Body of pancreas (tissue), 4 donors: ENCODE results near the gene ERBB2. TPM values are rescaled to one million over a fixed set of nuclear protein-coding genes. Genes with fewer than 3 reads are reported as not detected.

Source experiments
- ATAC-seq: fragments of 150-250 bp; one replicate; pipeline ENCODE4 v1.9.1; 2016
- DNase-seq, 4 donors: peaks; one replicate each; pipeline ENCODE4 v3.0.0-alpha.2; 2019
- H3K27ac ChIP-seq, 4 donors: fragments of 200-600 bp; sonication (generic); 1 replicate in 3 of 4; 2 replicates in 1 of 4; pipeline versions ENCODE4 v1.5.1 to v1.6.1; 2016 to 2019; ENCODE audit warnings: mild to moderate bottlenecking in 1 of 4, mixed read lengths in 1 of 4, moderate library complexity in 1 of 4
- H3K27me3 ChIP-seq, 2 donors: fragments of 200-600 bp; sonication (generic); one replicate each; pipeline ENCODE4 v1.6.0; 2016; ENCODE audit warnings: mild to moderate bottlenecking in 1 of 2
- H3K36me3 ChIP-seq, 2 donors: fragments of 200-600 bp; sonication (generic); replicated peaks in 1 of 2; 2 replicates each; pipeline ENCODE4 v1.5.1; 2016; ENCODE audit warnings: low read depth in 2 of 2; ENCODE audit not compliant: insufficient read depth in 1 of 2
- H3K4me1 ChIP-seq: fragments of 200-600 bp; sonication (generic); one replicate; pipeline ENCODE4 v1.6.0; 2016
- H3K4me3 ChIP-seq, 2 donors: fragments of 200-600 bp; sonication (generic); 1 replicate in 1 of 2; 2 replicates in 1 of 2; pipeline ENCODE4 v1.5.1; 2016 to 2019
- H3K9me3 ChIP-seq, 3 donors: fragments of 200-600 bp; sonication (generic); 1 replicate in 2 of 3; 2 replicates in 1 of 3; pipeline ENCODE4 v1.5.1; 2016
- POLR2A ChIP-seq, 3 donors: fragments of 450-650 bp; IDR thresholded peaks; one replicate each; pipeline ENCODE4 v1.6.1; 2016; ENCODE audit warnings: antibody characterized with exemption in 3 of 3, mild to moderate bottlenecking in 2 of 3
- WGBS, 2 donors: methylation state at CpG; one replicate each; pipeline ENCODE4 v1.1.5; 2017; 5-methylcytosine and 5-hydroxymethylcytosine counted together
- intact Hi-C: fragments of 100-400 bp; cut with DNase I; formaldehyde crosslinking; loops from one replicate; pipeline ENCODE4 v1.15.1; 2023
- total RNA-seq, 2 donors: library from RNA; depleted of rRNA; stranded (reverse); fragments of >200 nt; gene quantifications; one replicate each; pipeline ENCODE4 v1.1.0, GENCODE V29; 2016
- TF ChIP-seq, protein P1 (sequence below), 7 experiments: fragments of 450-650 bp in 4 of 7; fragments of 200-600 bp in 3 of 7; sonication (generic) in 3 of 7; IDR thresholded peaks; one replicate each; pipeline ENCODE4 v1.5.1; 2016 to 2019; ENCODE audit warnings: antibody characterized with exemption in 7 of 7

Gene ERBB2
- total RNA-seq, 2 donors from 2014 or later = 52.4 to 65.3 TPM

DNA sequence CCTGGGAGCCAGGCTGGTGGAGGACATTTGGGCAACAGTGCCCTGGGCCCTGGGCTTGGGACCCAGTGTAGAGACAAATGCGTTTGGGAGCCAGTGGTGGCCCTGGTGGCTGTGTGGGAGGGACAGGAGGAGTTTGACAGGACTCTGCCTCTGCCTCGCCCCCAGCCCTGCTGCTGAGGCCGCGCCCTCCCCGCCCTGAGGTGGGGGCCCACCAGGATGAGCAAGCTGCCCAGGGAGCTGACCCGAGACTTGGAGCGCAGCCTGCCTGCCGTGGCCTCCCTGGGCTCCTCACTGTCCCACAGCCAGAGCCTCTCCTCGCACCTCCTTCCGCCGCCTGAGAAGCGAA lies 46.6 kb upstream of the ERBB2 start:
- Histone ChIP-seq H3K27me3 (no peaks in the 10 kb centered on the region), H3K4me1 (peaks cover 6% of the 10 kb centered on the region), H3K4me3 (no peak overlapping the region), H3K27ac (no peak overlapping the region), H3K9me3 (no peaks in the 10 kb centered on the region), H3K36me3 (peaks cover 0 to 3% of the 10 kb centered on the region in 2 donors)
- TF ChIP-seq, protein P1, sequence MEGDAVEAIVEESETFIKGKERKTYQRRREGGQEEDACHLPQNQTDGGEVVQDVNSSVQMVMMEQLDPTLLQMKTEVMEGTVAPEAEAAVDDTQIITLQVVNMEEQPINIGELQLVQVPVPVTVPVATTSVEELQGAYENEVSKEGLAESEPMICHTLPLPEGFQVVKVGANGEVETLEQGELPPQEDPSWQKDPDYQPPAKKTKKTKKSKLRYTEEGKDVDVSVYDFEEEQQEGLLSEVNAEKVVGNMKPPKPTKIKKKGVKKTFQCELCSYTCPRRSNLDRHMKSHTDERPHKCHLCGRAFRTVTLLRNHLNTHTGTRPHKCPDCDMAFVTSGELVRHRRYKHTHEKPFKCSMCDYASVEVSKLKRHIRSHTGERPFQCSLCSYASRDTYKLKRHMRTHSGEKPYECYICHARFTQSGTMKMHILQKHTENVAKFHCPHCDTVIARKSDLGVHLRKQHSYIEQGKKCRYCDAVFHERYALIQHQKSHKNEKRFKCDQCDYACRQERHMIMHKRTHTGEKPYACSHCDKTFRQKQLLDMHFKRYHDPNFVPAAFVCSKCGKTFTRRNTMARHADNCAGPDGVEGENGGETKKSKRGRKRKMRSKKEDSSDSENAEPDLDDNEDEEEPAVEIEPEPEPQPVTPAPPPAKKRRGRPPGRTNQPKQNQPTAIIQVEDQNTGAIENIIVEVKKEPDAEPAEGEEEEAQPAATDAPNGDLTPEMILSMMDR (IDR thresholded peaks at IDR 0.05) = no peak
- TF ChIP-seq POLR2A (IDR thresholded peaks at IDR 0.05) = no peak
- no peak for DNase-seq
- no peak for ATAC-seq
- 73 to 74% methylated on average over 9 to 12 of the region's 12 CpGs for WGBS, 2 donors
- intact Hi-C loops = no loop called here

DNA sequence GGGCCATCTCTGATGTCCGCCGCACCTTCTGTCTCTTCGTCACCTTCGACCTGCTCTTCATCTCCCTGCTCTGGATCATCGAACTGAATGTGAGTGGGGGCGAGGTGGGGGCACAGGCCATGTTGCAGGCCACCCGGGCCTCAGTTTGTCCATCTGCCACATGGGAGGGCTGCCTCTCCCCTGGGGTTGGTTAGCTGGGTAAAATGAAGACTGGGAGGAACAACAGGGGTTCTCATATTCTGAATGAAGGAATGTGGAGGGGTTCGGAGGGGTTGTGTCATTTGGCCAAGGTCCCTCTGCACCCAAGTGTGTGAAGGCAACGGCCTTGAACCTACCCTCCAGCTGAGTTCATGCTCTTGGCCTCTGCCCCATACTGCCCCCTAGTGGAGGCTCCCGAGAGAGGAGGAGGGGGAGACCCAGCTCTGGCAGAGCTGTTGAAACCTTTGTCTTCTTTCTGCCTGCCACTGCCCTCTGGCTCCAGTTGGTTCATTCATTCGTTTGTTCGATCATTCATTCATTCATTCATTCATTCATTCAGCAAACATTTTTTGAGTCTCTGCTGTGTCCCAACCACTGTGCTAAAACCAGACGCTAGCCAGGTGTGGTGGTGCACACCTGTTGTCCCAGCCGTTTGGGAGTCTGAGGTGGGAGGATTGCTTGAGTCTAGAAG lies 46.1 kb upstream of the ERBB2 start:
- intact Hi-C loops = no loop called here
- peak; percentile 57 to 73 (median 68) for DNase-seq
- H3K27ac ChIP-seq = no peak overlapping the region
- H3K4me3 ChIP-seq = no peak overlapping the region
- 43 to 47% methylated on average over 14 of the region's 14 CpGs for WGBS, 2 donors
- peak; percentile 58 for ATAC-seq
- peaks cover 0 to 3% of the 10 kb centered on the region in 2 donors for H3K36me3 ChIP-seq
- H3K27me3 ChIP-seq = no peaks in the 10 kb centered on the region
- H3K9me3 ChIP-seq = no peaks in the 10 kb centered on the region
- TF ChIP-seq, protein P1 (IDR thresholded peaks at IDR 0.05) = peak; percentile 61 to 79 (median 69)
- no peak for TF ChIP-seq POLR2A (IDR thresholded peaks at IDR 0.05)
- H3K4me1 ChIP-seq = peaks cover 6% of the 10 kb centered on the region

DNA sequence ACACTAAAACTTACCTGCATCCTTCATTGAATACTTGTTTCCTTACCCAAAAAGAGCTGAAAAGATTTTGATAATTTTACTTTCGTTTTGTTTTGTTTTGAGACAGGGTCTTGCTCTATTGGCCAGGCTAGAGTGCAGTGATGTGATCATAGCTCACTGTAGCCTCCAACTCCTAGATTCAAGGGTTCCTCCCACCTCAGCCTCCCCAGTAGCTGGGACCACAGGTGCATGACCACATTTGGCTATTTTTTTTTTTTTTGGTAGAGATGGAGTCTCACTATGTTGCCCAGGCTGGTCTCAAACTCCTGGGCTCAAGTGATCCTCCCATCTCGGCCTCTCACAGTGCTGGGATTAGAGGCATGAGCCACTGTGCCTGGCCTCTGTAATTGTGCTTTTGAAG lies 44.8 kb upstream of the ERBB2 start:
- H3K4me1 ChIP-seq = peaks cover 6% of the 10 kb centered on the region
- WGBS, 2 donors = 74 to 86% methylated on average over 2 of the region's 2 CpGs
- no peaks in the 10 kb centered on the region for H3K9me3 ChIP-seq
- no peak for DNase-seq
- ATAC-seq = no peak
- intact Hi-C loops = no loop called here
- H3K27ac ChIP-seq = no peak overlapping the region
- peaks cover 0 to 3% of the 10 kb centered on the region in 2 donors for H3K36me3 ChIP-seq
- H3K27me3 ChIP-seq = no peaks in the 10 kb centered on the region
- TF ChIP-seq POLR2A (IDR thresholded peaks at IDR 0.05) = no peak
- TF ChIP-seq, protein P1 (IDR thresholded peaks at IDR 0.05) = no peak
- H3K4me3 ChIP-seq = no peak overlapping the region

DNA sequence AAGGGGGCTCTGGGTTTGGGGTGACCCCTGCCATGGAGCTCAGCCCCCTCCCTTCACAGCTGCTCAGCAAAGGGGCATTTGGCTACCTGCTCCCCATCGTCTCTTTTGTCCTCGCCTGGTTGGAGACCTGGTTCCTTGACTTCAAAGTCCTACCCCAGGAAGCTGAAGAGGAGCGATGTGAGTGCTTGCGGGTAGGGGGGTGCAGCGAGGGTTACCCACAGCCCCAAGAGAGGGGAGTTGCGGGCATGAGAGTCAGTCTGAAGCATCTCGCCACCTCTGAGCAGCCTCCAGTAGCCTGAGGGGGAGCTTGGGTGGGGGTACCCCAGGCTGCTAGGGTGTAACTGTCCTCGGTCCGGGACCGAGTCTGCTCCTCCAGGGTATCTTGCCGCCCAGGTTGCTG lies 41.5 kb upstream of the ERBB2 start:
- WGBS, 2 donors = 93 to 95% methylated on average over 11 of the region's 11 CpGs
- TF ChIP-seq POLR2A (IDR thresholded peaks at IDR 0.05) = no peak
- TF ChIP-seq, protein P1 (IDR thresholded peaks at IDR 0.05) = no peak
- H3K4me3 ChIP-seq = no peak overlapping the region
- H3K36me3 ChIP-seq = peaks cover 0 to 9% of the 10 kb centered on the region in 2 donors
- no peak for DNase-seq
- no peaks in the 10 kb centered on the region for H3K9me3 ChIP-seq
- H3K27ac ChIP-seq = no peak overlapping the region
- H3K27me3 ChIP-seq = no peaks in the 10 kb centered on the region
- H3K4me1 ChIP-seq = peaks cover 5% of the 10 kb centered on the region
- no peak for ATAC-seq
- intact Hi-C loops = no loop called here

DNA sequence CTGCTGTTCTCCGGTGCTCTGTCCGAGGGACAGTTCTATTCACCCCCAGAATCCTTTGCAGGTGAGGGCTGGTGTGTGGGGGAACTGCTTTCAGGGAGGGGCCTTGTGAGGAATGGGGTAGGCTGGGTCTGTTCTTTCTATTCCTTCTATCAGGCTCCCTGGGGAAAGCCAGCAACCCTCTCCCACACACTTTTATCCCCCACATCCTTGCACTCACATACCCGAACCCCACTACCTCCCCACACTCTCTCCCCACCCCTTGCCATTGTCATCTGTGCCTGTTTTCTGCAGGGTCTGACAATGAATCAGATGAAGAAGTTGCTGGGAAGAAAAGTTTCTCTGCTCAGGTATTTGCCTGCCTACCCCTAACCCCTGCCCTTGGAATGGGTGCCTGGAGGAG lies 41.1 kb upstream of the ERBB2 start:
- ATAC-seq = no peak

More for the DNA sequence above, 41.1 kb upstream of the ERBB2 start:
- H3K4me3 ChIP-seq = no peak overlapping the region
- intact Hi-C loops = no loop called here
- no peaks in the 10 kb centered on the region for H3K9me3 ChIP-seq
- TF ChIP-seq, protein P1 (IDR thresholded peaks at IDR 0.05) = no peak
- TF ChIP-seq POLR2A (IDR thresholded peaks at IDR 0.05) = no peak
- 76 to 94% methylated on average over 2 to 3 of the region's 3 CpGs for WGBS, 2 donors
- no peak overlapping the region for H3K27ac ChIP-seq
- DNase-seq = no peak
- no peaks in the 10 kb centered on the region for H3K27me3 ChIP-seq
- peaks cover 3% of the 10 kb centered on the region for H3K4me1 ChIP-seq
- peaks cover 0 to 9% of the 10 kb centered on the region in 2 donors for H3K36me3 ChIP-seq
